ENCODE data around the gene ASTL.

GRCh38 chr2:96116879-96117533 lies 21.3 kb downstream of the ASTL start:
- TF ChIP-seq CTCF (IDR thresholded peaks at IDR 0.05) (peak; percentile 44 to 91 (median 84)), POLR2A (IDR thresholded peaks at IDR 0.05) (no peak)

All from uterus (tissue), 2 donors.